ENCODE results near the gene SUSD1.

GRCh38 chr9:112187404-112187803, 12.3 kb upstream of the SUSD1 start:
- no peak for TF ChIP-seq EZH2 (IDR thresholded peaks at IDR 0.05)
- TF ChIP-seq POLR2AphosphoS5 (IDR thresholded peaks at IDR 0.05; ENCODE audit: borderline replicate concordance, low read depth, low read length): no peak
- no peak for TF ChIP-seq FOXP2 (optimal IDR thresholded peaks at IDR 0.05; ENCODE audit: control extremely low read depth, extremely low read length, insufficient read depth)
